ENCODE results near the gene CCNY. TPM values are rescaled to one million over a fixed set of nuclear protein-coding genes. Genes with fewer than 3 reads are reported as not detected.

The CCNY gene
- total RNA-seq, 2 experiments from 2014 or later: 64.9 to 66.9 TPM

- H3K4me3 Mint-ChIP-seq: no peak overlapping the region
- H3K4me1 ChIP-seq (ENCODE audit: insufficient read depth, low read length): peaks cover 3% of the 10 kb centered on the region
- DNase-seq (no peak), ATAC-seq (ENCODE audit: poor library complexity) (no peak)
- H3K36me3 Mint-ChIP-seq (ENCODE audit: low read depth): peaks cover 25% of the 10 kb centered on the region
- no peaks in the 10 kb centered on the region for H3K27me3 ChIP-seq (ENCODE audit: control insufficient read depth in 1 of 2, insufficient read depth in 2 of 2, low read length in 2 of 2)
- no peaks in the 10 kb centered on the region for H3K27me3 Mint-ChIP-seq
- no peaks in the 10 kb centered on the region for H3K9me3 Mint-ChIP-seq
- H3K9me3 ChIP-seq (ENCODE audit: control insufficient read depth in 1 of 2, insufficient read depth in 1 of 2, low read length in 2 of 2): no peaks in the 10 kb centered on the region
- intact Hi-C loops (cut with DNase I, micrococcal nuclease): loop anchor here in 1 of 2 experiments (10.0 kb wide), 1 partner anchor 262 kb away; no protein-coding TSS in a partner anchor
- no peak overlapping the region for H3K4me3 ChIP-seq (ENCODE audit: low read length)
- TF ChIP-seq CTCF (IDR thresholded peaks at IDR 0.05): no peak
- H3K36me3 ChIP-seq (ENCODE audit: insufficient read depth, low read length): peaks cover 13% of the 10 kb centered on the region
- H3K4me1 Mint-ChIP-seq (ENCODE audit: low read depth): peaks cover 49% of the 10 kb centered on the region
- H3K27ac ChIP-seq (ENCODE audit: low read depth in 1 of 2, low read length in 2 of 2): no peak overlapping the region
- CTCF ChIA-PET: interaction anchor here (1.3 kb wide), 1 partner anchor 56 kb away, joined by 3 read pairs; no protein-coding TSS in a partner anchor
- POLR2A ChIA-PET: no interaction called here
- no peak overlapping the region for H3K27ac Mint-ChIP-seq
Measured at GRCh38 chr10:35506741-35507140, 170.4 kb downstream of the CCNY start.

- intact Hi-C loops (cut with DNase I, micrococcal nuclease): loop anchor here in 1 of 2 experiments (10.0 kb wide), 1 partner anchor 263 kb away; no protein-coding TSS in a partner anchor
- H3K27me3 ChIP-seq (ENCODE audit: control insufficient read depth in 1 of 2, insufficient read depth in 2 of 2, low read length in 2 of 2): no peaks in the 10 kb centered on the region
- Mint-ChIP-seq H3K4me3 (no peak overlapping the region), H3K27me3 (no peaks in the 10 kb centered on the region), H3K4me1 (ENCODE audit: low read depth) (peaks cover 54% of the 10 kb centered on the region), H3K36me3 (ENCODE audit: low read depth) (peaks cover 25% of the 10 kb centered on the region), H3K9me3 (no peaks in the 10 kb centered on the region), H3K27ac (no peak overlapping the region)
- TF ChIP-seq CTCF (IDR thresholded peaks at IDR 0.05): no peak
- CTCF ChIA-PET: no interaction called here
- POLR2A ChIA-PET: no interaction called here
- H3K4me3 ChIP-seq (ENCODE audit: low read length): no peak overlapping the region
- DNase-seq (no peak), ATAC-seq (ENCODE audit: poor library complexity) (no peak)
- no peaks in the 10 kb centered on the region for H3K9me3 ChIP-seq (ENCODE audit: control insufficient read depth in 1 of 2, insufficient read depth in 1 of 2, low read length in 2 of 2)
- H3K27ac ChIP-seq (ENCODE audit: low read depth in 1 of 2, low read length in 2 of 2): no peak overlapping the region
- H3K36me3 ChIP-seq (ENCODE audit: insufficient read depth, low read length): peaks cover 11% of the 10 kb centered on the region
- H3K4me1 ChIP-seq (ENCODE audit: insufficient read depth, low read length): peaks cover 3% of the 10 kb centered on the region
Measured at GRCh38 chr10:35507519-35508109, 171.3 kb downstream of the CCNY start.

GRCh38 chr10:35508647-35509046 lies 172.3 kb downstream of the CCNY start:
- POLR2A ChIA-PET: no interaction called here
- CTCF ChIA-PET: no interaction called here
- no peak overlapping the region for H3K4me3 Mint-ChIP-seq

More at GRCh38 chr10:35508647-35509046, 172.3 kb downstream of the CCNY start:
- Histone ChIP-seq H3K27me3 (ENCODE audit: control insufficient read depth in 1 of 2, insufficient read depth in 2 of 2, low read length in 2 of 2) (no peaks in the 10 kb centered on the region), H3K27ac (ENCODE audit: low read depth in 1 of 2, low read length in 2 of 2) (no peak overlapping the region), H3K4me1 (ENCODE audit: insufficient read depth, low read length) (peaks cover 6% of the 10 kb centered on the region), H3K9me3 (ENCODE audit: control insufficient read depth in 1 of 2, insufficient read depth in 1 of 2, low read length in 2 of 2) (no peaks in the 10 kb centered on the region), H3K4me3 (ENCODE audit: low read length) (no peak overlapping the region), H3K36me3 (ENCODE audit: insufficient read depth, low read length) (peaks cover 10% of the 10 kb centered on the region)
- Mint-ChIP-seq H3K36me3 (ENCODE audit: low read depth) (peaks cover 25% of the 10 kb centered on the region), H3K9me3 (no peaks in the 10 kb centered on the region), H3K4me1 (ENCODE audit: low read depth) (peaks cover 62% of the 10 kb centered on the region), H3K27ac (no peak overlapping the region), H3K27me3 (no peaks in the 10 kb centered on the region)
- DNase-seq: no peak
- ATAC-seq (ENCODE audit: poor library complexity): no peak
- TF ChIP-seq CTCF (IDR thresholded peaks at IDR 0.05): no peak
- intact Hi-C loops (cut with DNase I, micrococcal nuclease): loop anchor here in 1 of 2 experiments (10.0 kb wide), 1 partner anchor 264 kb away; no protein-coding TSS in a partner anchor
